NCI-H128 (cell line): ENCODE measurements around the gene FGGY.
"Not testable (repeated sequence)": the region's sequence is repeated elsewhere in the genome, so short reads cannot be mapped to it uniquely, and the experiment has no call there.

ENCODE experiments used
- DNase-seq: peaks from one replicate; lab custom pipeline; 2025; ENCODE audit not compliant: unreplicated experiment; lab: John Stamatoyannopoulos, UW

Gene FGGY

DNA sequence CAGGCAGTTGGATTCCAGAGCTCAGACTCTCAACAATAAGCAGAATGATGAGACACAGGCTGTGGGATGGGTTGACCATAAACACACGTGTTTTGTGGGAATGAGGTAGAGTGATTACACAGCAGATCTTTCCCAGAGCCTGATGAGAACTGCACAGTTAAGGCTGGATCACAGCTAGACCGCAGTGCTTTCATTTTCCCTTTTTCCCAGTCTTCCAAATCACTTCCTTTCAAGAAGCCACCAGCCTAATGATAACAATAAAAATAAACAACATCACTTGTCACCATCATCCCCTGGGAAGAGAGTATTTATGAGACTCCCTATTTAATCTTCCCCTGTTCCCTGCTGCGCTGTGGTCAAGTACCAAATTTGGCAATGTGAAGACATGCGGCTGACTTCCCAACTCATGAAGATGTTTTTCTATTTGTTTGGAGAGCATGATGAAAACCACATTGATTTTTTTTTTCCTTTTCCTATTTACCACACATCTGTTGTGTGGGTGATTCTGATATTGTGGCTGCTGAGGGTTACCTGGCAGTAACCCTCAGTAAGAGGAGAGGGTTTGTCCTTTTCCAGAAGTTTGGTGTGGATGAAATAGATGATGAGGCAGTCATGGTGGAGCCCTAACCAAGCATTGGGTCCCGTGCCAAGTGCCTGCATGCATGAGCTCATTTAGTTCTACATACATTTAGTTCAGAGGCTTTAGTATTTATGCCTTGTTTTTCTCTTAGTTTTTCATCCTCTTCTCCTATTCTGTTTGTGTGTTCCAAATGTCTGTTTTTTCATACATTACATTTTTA lies 268.9 kb downstream of the FGGY start:
- no peak for DNase-seq

DNA sequence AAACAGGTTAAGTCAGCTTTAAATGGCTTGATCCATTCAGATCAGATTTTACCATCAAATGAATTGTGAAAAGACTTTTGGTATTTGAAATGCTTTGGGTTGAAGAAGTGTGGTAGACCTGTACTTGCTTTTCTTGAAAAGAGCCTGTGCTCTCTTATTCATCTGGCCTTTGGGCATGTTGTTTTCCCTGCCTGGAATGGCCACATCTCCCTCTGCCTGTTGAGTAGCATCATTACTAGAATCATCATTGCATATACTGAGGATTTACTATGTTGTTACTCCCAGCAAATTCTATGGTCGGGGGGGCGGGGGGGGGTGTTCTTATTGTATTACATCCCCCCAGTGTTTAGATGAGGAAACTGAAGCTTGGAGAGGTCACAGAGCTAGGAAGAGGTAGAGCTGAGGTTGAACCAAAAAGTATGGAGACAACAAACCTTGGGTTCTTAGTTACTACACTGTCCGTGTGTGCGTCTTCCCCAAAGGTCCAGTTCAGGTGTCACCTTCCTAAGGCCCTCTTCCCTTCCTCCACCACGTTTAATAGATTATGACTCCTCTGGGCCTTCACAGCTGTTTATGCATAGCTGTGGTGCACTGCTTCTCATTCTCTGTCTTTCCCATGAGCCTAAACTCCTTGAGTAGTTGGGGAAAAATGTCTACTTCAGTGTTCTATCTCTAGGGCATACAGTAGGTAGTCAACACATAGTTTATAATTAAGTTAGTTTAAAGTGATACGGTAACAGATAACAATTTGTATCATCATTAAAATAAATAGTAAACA lies 271.5 kb downstream of the FGGY start:
- DNase-seq, result no peak

DNA sequence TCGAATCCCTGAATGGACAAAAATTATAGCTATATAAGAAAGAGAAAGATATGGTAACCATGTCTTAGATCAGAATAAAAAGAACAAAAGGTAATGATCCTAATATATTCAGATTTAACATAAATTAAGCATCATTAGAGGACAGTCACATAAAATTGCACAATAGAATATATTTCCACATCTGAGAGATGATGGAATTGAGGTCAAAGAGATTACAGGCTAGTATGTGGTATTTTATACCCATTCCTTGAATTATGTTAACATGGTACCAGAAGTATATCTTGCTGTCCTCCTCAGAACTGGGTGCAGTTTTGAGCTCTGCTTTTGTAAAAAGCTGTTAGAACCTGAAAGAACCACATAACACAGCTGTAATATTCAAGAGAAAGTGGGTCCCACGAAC lies 272.3 kb downstream of the FGGY start:
- DNase-seq, result no peak

- peak; percentile 46 for DNase-seq
These were observed 273.6 kb downstream of the FGGY start for GRCh38 chr1:59570524-59570923.

GRCh38 chr1:59574085-59574484 lies 277.2 kb downstream of the FGGY start:
- no peak for DNase-seq

DNA sequence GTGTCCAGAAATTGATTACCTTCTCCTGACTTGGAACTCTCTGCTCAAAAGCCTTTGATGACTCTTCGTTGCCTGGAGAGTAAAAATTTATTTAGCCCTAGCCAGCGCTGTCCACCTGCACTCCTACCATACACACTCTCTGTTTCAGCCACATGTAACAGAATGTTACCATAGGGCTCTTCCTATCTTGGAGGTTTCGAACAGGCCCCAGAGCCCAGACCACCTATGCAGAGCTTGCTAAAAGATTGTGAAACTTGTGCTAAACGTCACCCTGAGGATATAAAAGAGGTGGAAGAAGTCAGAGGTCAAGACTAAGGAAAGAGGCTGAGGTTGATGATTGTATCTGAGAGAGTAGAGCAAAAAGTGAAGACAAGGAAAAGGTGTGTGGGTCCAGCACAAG lies 280.9 kb downstream of the FGGY start:
- DNase-seq, result no peak

DNA sequence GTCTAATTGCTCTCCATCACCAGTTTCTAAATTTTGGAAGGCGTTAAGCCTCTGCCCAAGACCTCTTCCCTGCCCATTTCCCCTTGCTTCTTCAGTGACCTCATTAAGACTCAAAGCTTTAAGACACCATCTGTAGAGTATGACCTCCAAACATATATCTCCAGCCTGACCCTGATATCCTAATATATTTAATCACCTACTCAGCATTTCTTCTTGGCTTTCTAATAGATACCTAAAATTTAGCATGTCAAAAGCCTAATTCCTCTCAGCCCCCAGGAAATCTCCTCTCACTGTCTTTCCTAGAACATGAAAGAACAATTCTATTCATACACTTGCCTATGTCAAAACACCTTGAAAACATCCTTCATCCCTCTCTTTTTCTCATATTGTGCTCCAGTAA lies 282.3 kb downstream of the FGGY start:
- no peak for DNase-seq

DNA sequence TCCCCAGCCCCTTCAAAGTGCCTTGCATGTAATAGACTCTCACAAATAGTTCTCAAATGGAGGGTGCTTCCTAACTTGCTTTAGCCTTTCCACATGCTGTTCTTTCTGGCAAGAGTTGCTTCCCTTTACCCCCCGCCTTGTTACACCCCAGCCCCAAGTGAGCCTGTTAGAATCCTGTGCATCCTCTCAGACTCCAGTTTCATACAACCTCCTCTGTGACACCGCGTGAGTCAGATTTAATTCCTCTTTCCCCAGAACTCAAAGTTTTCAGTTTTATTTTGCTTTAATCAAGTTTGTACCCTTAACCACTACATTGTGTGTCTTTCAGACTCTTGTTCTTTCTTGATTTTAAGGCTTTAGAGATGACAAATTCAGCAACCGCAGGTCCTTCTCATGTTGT lies 283.4 kb downstream of the FGGY start:
- DNase-seq, result no peak

- DNase-seq, result not testable (repeated sequence)
These were observed 295.5 kb downstream of the FGGY start for GRCh38 chr1:59592410-59592809.

DNA sequence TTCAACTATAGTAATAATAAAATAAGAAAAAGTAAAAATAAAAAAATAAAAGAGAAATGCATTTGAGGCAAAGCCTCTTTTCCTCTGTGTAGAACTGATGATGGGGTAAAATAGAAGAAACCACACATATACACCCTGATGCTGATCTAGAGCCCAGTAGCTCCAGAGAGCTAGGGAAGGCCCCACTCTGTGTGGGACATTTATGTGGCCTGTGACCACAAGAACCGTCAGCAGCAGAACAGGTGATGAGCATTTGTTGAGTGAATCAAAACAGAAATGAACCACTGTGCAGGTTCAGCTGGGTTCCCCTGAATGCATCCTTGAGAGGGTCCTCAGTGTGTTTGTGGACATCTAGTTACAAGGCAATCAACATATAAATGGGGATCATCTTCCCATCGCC lies 296.0 kb downstream of the FGGY start:
- no peak for DNase-seq

DNA sequence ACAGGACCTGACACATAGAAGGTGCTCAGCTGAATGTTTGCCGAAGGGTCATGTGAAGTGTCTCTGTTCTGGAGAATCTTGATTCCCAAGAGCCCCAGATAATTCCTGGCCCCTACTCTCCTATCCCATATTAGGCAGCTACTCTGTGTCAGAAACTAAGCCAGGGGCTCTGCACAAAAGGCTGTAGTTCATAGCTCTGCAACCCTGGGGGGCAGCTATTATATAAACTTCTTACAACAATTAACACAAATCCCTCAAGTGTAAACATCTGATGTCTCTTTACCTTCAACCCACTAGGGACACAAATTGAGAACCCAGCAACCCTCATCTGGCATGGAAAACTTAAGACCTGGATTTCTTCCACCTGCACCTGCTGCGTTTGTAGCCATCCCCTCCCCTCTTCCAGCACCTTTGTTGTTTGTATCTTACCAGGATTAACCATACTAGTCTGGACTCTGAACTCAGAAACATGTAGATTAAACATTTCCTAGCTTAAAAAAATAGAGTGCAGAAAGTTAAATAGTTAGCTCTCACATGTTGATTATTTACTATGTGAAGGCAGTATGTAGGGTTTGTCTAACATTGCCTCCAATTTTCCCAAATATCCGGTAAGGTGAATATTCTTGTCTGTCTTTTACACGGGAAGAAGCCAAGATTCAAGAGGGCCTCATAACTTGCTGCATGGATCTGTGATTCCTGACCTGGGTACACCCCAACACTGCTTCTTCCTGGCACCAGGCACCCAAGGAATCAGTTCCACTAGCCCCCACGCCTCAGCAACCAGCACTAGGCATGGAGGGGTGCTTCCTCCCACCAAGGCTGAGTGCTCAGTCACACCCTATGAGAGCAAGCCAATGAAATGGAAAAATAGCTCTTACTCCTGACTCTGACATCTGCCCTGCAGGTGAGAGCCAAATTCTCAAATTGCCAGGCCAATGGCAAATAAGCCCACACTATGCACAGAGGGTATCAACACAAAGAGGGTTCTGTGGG lies 297.2 kb downstream of the FGGY start:
- no peak for DNase-seq

DNA sequence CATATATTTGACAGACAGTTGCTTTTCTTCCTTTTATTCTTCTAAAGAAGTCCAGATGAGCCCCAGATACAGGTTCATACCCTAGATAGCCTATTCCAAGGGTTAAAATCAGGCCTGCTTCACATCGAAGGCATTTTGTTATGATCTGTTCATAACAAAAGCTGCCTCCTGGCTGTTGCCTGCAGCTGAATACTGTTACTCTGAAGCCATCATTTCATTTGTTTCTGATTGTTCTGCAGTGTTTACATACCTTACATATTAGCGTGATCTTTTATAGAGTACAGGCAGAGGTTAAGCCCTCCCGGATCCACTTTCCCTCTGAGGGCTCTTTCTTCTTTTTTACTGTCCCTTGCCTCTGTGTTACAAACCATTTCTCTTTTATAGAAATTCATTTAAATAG lies 298.9 kb downstream of the FGGY start:
- no peak for DNase-seq

- no peak for DNase-seq
These were observed 299.5 kb downstream of the FGGY start for GRCh38 chr1:59596432-59596831.

GRCh38 chr1:59596956-59597355 lies 300.1 kb downstream of the FGGY start:
- no peak for DNase-seq

DNA sequence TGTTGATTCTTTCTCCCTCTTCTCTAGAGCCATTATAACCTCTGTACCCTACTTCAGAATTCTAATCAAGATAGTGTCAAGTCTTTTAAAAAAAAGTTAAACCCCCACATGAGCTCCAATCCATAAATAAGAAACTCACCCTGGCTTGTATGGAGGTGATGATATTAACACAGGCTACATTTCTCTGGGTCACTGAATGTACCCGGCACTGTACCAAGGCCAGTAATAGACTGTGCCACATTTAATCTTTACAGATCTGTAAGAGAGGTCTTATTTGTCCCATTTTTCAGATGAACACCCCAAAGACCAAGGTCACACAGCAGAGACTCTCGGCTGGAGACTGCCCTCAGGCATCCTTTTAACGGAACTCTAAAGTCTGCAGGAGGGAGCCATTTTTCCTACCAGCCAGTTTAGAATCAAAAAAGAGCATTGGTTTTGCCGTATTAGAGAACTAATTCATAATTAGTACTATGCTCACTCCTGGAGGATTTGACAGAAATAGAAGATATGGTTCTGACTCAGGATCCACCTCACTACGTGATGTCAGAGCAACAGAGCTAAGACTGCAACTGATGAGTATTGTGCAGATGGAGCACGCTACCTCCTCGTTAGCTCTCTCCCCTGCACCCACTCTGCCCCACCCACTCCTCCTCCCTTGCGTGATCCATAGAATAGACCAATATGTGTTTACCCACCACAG lies 300.7 kb downstream of the FGGY start:
- DNase-seq, result no peak

GRCh38 chr1:59598120-59598440 lies 301.2 kb downstream of the FGGY start:
- DNase-seq, result no peak

GRCh38 chr1:59601041-59601441 lies 304.1 kb downstream of the FGGY start:
- DNase-seq, result no peak

DNA sequence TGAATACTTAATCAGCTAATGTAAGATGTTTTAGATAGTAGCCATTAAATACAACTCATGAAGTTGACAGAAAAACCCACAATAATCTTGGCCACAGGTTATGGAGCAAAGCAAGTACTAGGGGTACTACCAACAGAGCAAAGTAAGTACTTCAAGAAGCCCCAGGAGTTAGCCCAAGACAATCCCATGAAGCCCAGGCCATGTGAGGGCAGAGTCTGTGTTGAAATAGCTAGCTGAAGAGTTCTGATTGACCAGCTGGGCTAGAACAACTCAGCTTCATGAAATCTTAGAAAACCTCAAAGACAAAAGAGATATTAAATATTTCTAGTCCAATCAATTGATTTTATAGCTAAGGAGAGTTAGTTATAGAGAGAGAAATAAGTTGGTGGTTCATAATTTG lies 304.9 kb downstream of the FGGY start:
- DNase-seq, result no peak

DNA sequence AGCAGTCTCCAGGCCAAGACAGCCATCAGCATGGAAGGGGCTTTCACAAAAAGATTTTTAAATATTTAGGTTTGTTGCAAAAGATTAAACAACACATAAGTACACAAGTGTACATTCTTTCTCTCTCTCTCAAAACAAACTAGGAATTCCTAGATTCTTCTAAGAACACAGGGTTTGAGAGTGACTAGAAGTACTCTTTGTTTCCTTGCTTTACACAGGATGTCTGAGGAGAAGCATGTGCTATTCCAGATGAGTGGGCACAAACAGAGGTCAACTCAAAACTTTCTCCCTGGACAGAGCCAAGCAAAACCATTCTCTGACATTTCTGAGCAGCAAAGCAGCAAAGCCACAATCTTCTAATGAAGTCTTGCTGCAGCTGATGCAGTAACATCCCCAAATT lies 307.3 kb downstream of the FGGY start:
- DNase-seq, result no peak

- no peak for DNase-seq
These were observed 308.3 kb downstream of the FGGY start for GRCh38 chr1:59605184-59605583.

DNA sequence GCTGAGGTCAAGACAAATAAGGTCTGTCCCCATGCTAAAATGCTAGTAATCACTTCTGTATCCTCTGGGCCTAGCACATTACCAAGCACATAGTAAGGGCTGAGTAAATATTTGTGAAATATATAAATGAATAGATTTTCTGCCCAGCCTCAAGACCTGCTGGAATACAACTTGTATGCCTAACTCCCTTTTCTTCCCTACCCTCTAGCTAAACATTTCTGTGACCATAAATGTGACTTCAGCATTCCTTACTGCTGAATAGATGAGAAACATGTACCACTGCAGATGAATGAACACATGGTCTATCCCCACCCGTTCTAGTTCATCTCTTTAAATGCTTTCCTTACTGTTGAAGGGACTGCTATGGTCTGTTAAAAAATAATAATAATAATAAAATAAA lies 308.9 kb downstream of the FGGY start:
- no peak for DNase-seq
